ENCODE data around the gene MYOC.

- no peak for TF ChIP-seq EGR1 (IDR thresholded peaks at IDR 0.05)
- no peak for TF ChIP-seq YY1 (IDR thresholded peaks at IDR 0.05; ENCODE audit: low read depth)
- no peak for TF ChIP-seq TAF1 (IDR thresholded peaks at IDR 0.05; ENCODE audit: low read depth)
- no peak for TF ChIP-seq CREB1 (IDR thresholded peaks at IDR 0.05; ENCODE audit: low read depth)
- no peak for TF ChIP-seq ZBTB7A (IDR thresholded peaks at IDR 0.05; ENCODE audit: low read depth)
- TF ChIP-seq MAX (IDR thresholded peaks at IDR 0.05): no peak
- TF ChIP-seq RAD21 (IDR thresholded peaks at IDR 0.05; ENCODE audit: low read depth): no peak
- no peak for TF ChIP-seq CEBPB (IDR thresholded peaks at IDR 0.05)
- TF ChIP-seq, protein P1, sequence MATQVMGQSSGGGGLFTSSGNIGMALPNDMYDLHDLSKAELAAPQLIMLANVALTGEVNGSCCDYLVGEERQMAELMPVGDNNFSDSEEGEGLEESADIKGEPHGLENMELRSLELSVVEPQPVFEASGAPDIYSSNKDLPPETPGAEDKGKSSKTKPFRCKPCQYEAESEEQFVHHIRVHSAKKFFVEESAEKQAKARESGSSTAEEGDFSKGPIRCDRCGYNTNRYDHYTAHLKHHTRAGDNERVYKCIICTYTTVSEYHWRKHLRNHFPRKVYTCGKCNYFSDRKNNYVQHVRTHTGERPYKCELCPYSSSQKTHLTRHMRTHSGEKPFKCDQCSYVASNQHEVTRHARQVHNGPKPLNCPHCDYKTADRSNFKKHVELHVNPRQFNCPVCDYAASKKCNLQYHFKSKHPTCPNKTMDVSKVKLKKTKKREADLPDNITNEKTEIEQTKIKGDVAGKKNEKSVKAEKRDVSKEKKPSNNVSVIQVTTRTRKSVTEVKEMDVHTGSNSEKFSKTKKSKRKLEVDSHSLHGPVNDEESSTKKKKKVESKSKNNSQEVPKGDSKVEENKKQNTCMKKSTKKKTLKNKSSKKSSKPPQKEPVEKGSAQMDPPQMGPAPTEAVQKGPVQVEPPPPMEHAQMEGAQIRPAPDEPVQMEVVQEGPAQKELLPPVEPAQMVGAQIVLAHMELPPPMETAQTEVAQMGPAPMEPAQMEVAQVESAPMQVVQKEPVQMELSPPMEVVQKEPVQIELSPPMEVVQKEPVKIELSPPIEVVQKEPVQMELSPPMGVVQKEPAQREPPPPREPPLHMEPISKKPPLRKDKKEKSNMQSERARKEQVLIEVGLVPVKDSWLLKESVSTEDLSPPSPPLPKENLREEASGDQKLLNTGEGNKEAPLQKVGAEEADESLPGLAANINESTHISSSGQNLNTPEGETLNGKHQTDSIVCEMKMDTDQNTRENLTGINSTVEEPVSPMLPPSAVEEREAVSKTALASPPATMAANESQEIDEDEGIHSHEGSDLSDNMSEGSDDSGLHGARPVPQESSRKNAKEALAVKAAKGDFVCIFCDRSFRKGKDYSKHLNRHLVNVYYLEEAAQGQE (IDR thresholded peaks at IDR 0.05; ENCODE audit: low read depth): no peak
- TF ChIP-seq FOXM1 (IDR thresholded peaks at IDR 0.05; ENCODE audit: borderline replicate concordance, low read depth): no peak
- TF ChIP-seq TCF12 (IDR thresholded peaks at IDR 0.05; ENCODE audit: low read depth): no peak
- TF ChIP-seq NFIC (IDR thresholded peaks at IDR 0.05): no peak
- no peak for TF ChIP-seq EP300 (IDR thresholded peaks at IDR 0.05; ENCODE audit: borderline replicate concordance)
- no peak for TF ChIP-seq TEAD4 (IDR thresholded peaks at IDR 0.05)
Observed at GRCh38 chr1:171627020-171627419, 25.5 kb downstream of the MYOC start.
